Calu3 (cell line): ENCODE measurements around the gene CGB8. TPM values are rescaled to one million over a fixed set of nuclear protein-coding genes. Genes with fewer than 3 reads are reported as not detected.
A peak's percentile ranks its signal among the peaks of the same experiment; 100 is the strongest.

ENCODE experiments used
- BruUV-seq: library from RNA; stranded (reverse); fragments of 400-500 nt; replicated peaks from 2 replicates; lab custom pipeline; 2021; lab: Mats Ljungman, UMichigan
- CTCF ChIA-PET: fragments of 300-600 bp; sonication (Branson Sonifier 250); formaldehyde crosslinking; loops from one replicate; lab custom pipeline; 2022; ENCODE audit warnings: antibody characterized with exemption; lab: Charles Lee
- DNase-seq: peaks from one replicate; pipeline ENCODE4 v3.0.0; 2022
- H3K27ac Mint-ChIP-seq: one replicate; pipeline ENCODE4 v1.8.0; 2022; ENCODE audit warnings: mixed read lengths; ENCODE audit not compliant: unreplicated experiment
- H3K27me3 Mint-ChIP-seq: one replicate; pipeline ENCODE4 v1.8.0; 2022; ENCODE audit warnings: mixed read lengths; ENCODE audit not compliant: unreplicated experiment
- H3K36me3 Mint-ChIP-seq: one replicate; pipeline ENCODE4 v1.8.0; 2022; ENCODE audit warnings: mild to moderate bottlenecking, moderate library complexity, mixed read lengths; ENCODE audit not compliant: insufficient read depth, unreplicated experiment
- H3K4me1 Mint-ChIP-seq: one replicate; pipeline ENCODE4 v1.8.0; 2022; ENCODE audit warnings: mild to moderate bottlenecking, low read depth, mixed read lengths; ENCODE audit not compliant: unreplicated experiment
- H3K4me3 Mint-ChIP-seq: one replicate; pipeline ENCODE4 v1.8.0; 2022; ENCODE audit warnings: mild to moderate bottlenecking, low read depth, moderate library complexity, mixed read lengths; ENCODE audit not compliant: unreplicated experiment
- H3K9me3 Mint-ChIP-seq: one replicate; pipeline ENCODE4 v1.8.0; 2022; ENCODE audit warnings: low read depth, mixed read lengths; ENCODE audit not compliant: unreplicated experiment
- intact Hi-C: fragments of 100-400 bp; cut with micrococcal nuclease; formaldehyde crosslinking; loops from one replicate; pipeline ENCODE4 v1.10.0; 2022; ENCODE audit not compliant: unreplicated experiment
- total RNA-seq: library from RNA; stranded (reverse); gene quantifications from 2 replicates; pipeline ENCODE4 v1.2.3, GENCODE V29; 2022
- TF ChIP-seq, protein P1 (sequence below): fragments of 200-600 bp; IDR thresholded peaks from one replicate; pipeline ENCODE4 v1.8.0; 2022; ENCODE audit warnings: antibody characterized with exemption; ENCODE audit not compliant: unreplicated experiment

Gene CGB8
- total RNA-seq, 1 experiment from 2014 or later, result 0.54 TPM

DNA sequence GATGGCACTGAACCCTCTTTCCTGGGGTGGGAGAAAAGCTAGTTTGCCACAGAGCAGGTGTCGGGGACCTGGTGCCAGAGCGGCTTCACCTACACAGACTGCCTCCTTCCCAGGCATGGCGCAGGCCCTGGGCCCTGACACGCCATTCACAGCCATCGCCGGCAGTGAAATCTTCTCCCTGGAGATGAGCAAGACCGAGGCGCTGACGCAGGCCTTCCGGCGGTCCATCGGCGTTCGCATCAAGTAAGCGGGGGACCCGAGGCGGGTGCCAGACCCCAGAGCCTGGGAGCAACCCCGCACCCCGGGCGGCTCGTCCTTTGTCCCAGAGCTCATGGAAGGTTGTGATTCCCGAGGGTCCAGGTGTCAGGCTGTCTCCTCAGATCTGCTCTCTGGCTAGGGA is 42.0 kb downstream of the CGB8 start:
- BruUV-seq, result no TSS peak
- TF ChIP-seq, protein P1, sequence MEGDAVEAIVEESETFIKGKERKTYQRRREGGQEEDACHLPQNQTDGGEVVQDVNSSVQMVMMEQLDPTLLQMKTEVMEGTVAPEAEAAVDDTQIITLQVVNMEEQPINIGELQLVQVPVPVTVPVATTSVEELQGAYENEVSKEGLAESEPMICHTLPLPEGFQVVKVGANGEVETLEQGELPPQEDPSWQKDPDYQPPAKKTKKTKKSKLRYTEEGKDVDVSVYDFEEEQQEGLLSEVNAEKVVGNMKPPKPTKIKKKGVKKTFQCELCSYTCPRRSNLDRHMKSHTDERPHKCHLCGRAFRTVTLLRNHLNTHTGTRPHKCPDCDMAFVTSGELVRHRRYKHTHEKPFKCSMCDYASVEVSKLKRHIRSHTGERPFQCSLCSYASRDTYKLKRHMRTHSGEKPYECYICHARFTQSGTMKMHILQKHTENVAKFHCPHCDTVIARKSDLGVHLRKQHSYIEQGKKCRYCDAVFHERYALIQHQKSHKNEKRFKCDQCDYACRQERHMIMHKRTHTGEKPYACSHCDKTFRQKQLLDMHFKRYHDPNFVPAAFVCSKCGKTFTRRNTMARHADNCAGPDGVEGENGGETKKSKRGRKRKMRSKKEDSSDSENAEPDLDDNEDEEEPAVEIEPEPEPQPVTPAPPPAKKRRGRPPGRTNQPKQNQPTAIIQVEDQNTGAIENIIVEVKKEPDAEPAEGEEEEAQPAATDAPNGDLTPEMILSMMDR, result no peak
- CTCF ChIA-PET, result no interaction called here
- no peaks in the 10 kb centered on the region for H3K4me1 Mint-ChIP-seq
- no peaks in the 10 kb centered on the region for H3K27me3 Mint-ChIP-seq
- H3K27ac Mint-ChIP-seq, result no peak overlapping the region
- intact Hi-C loops, result no loop called here
- H3K36me3 Mint-ChIP-seq, result peaks cover 74% of the 10 kb centered on the region
- no peak overlapping the region for H3K4me3 Mint-ChIP-seq
- no peaks in the 10 kb centered on the region for H3K9me3 Mint-ChIP-seq
- DNase-seq, result no peak

DNA sequence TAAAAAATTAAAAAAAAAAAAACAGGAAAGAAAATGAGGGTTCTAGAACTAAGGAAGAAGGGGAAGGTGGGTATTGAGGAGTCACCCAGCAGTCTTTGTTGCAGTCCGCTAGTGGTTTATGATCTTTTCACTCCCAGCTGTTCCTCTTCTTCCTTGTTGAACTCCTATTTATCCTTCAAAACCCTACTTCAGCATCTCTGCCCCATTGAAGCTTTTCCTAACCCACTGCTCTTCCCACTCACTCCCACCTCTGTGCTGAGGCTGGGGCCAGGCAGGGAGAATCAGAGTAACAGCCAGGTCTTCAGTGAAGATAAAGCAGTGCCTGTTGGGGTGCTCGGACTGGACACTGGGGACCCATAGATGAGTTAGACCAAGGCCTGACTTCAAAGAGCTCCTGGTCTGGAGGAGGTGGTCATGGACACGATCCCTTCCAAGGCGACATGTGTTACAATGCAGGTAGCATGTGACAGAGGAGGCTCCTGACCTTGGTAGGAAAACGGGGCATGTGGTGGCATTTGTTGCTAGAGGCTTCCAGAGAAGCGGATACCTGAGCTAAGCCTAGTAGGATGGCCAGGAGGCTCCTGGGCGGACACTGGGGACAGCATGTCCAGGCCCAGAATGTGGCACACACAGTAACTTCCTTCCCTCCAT is 43.8 kb downstream of the CGB8 start:
- Mint-ChIP-seq H3K4me1 (no peaks in the 10 kb centered on the region), H3K36me3 (peaks cover 69% of the 10 kb centered on the region), H3K27me3 (no peaks in the 10 kb centered on the region), H3K4me3 (no peak overlapping the region), H3K9me3 (no peaks in the 10 kb centered on the region), H3K27ac (no peak overlapping the region)
- CTCF ChIA-PET, result no interaction called here
- DNase-seq, result no peak
- intact Hi-C loops, result no loop called here
- BruUV-seq, result TSS peak; percentile 21
- TF ChIP-seq, protein P1, result no peak

DNA sequence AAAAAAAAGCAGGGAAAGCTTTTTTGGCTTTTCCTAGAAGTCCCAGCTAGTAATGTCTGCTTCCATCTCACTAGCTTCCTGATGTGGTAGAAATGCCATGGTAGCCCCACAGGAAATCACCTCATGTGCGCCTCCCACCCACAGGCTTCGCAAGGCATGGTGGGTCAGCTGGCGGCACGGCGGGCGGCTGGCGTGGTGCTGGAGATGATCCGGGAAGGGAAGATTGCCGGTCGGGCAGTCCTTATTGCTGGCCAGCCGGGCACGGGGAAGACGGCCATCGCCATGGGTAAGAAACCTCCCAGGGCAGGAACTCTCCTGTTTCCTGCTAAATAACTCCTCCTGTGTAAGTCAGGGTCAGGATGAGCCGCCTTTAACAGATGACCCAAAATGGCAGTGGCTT is 44.8 kb downstream of the CGB8 start:
- peaks cover 70% of the 10 kb centered on the region for H3K36me3 Mint-ChIP-seq
- H3K27ac Mint-ChIP-seq, result no peak overlapping the region

DNA sequence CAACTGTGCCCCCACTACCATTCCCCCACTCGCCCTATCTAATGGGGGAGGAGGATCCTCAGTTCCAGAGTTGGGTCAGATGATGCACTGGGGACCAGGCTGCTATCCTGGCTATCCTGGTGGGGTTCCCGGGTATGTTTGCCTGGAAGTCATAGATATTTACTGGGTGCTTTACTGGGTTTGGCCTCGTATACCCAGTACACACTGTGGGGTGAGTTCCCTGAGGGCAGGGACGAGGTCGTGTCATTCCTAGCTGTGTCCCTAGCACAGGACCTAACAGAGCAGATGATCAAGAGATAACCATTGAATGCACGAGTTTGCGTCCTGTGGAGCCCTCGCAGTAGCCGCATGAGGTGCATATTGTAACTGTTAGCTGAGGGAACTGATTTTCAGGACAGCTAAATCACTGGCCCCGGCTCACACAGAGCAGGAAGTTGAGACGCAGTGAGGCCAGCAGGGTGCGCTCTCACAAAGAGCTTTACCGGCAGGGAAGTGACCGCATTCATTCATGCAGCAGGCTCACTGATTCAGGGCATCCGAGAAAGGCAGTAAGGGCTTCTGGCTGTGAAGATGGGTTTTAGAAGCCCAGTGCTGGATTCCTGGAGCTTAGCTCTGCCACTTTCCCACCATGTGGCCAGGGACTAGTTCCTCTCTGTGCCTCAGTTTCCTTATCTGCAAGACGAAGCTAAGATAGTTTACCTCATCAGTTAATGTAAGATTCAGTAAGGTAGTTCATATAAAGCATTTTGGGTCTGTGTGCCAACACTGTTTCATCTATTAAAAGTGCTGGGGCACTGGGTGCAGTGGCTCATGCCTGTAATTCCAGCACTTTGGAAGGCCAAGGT is 49.2 kb downstream of the CGB8 start:
- BruUV-seq, result no TSS peak
- Mint-ChIP-seq H3K27me3 (no peaks in the 10 kb centered on the region), H3K4me1 (peaks cover 19% of the 10 kb centered on the region), H3K9me3 (no peaks in the 10 kb centered on the region), H3K4me3 (no peak overlapping the region), H3K36me3 (peaks cover 69% of the 10 kb centered on the region), H3K27ac (no peak overlapping the region)
- CTCF ChIA-PET, result interaction anchor here (0.6 to 1.7 kb wide), 6 partner anchors 19 to 98 kb away, joined by 3 to 9 read pairs (median 6); partner anchors contain the start of gene NTF4
- TF ChIP-seq, protein P1, result peak; percentile 33
- intact Hi-C loops, result loop anchor here (10.0 kb wide), 1 partner anchor 225 kb away; no protein-coding TSS in a partner anchor
- DNase-seq, result peak; percentile 56

More for the DNA sequence above, 44.8 kb downstream of the CGB8 start:
- H3K27me3 Mint-ChIP-seq, result no peaks in the 10 kb centered on the region
- DNase-seq, result no peak
- H3K9me3 Mint-ChIP-seq, result no peaks in the 10 kb centered on the region
- no peaks in the 10 kb centered on the region for H3K4me1 Mint-ChIP-seq
- CTCF ChIA-PET, result interaction anchor here (0.6 kb wide), 1 partner anchor 11 kb away, joined by 3 read pairs; the partner anchor contains the start of genes GYS1 and RUVBL2
- no TSS peak for BruUV-seq
- TF ChIP-seq, protein P1, result no peak
- no peak overlapping the region for H3K4me3 Mint-ChIP-seq
- intact Hi-C loops, result no loop called here
